Tibial nerve (tissue), 4 donors: ENCODE data around the gene KCNMA1. TPM values are rescaled to one million over a fixed set of nuclear protein-coding genes. Genes with fewer than 3 reads are reported as not detected.

Experiments
- DNase-seq, 2 donors: peaks; one replicate each; pipeline ENCODE4 v3.0.0-alpha.2; 2019; ENCODE audit warnings: low spot score in 2 of 2
- H3K27ac ChIP-seq, 4 donors: fragments of 200-600 bp; sonication (generic) in 3 of 4; one replicate each; pipeline ENCODE4 v1.5.1; 2017 to 2019; ENCODE audit warnings: mild to moderate bottlenecking in 1 of 4
- H3K27me3 ChIP-seq, 2 donors: fragments of 200-600 bp; sonication (generic) in 1 of 2; one replicate each; pipeline versions ENCODE4 v1.5.1 to v1.6.0; 2017 to 2019
- H3K36me3 ChIP-seq, 3 donors: fragments of 200-600 bp; sonication (generic); one replicate each; pipeline ENCODE4 v1.5.1; 2018 to 2019
- H3K4me1 ChIP-seq, 4 donors: fragments of 200-600 bp; sonication (generic) in 3 of 4; one replicate each; pipeline ENCODE4 v1.5.1; 2017 to 2019
- H3K4me3 ChIP-seq, 4 donors: fragments of 200-600 bp; sonication (generic) in 3 of 4; one replicate each; pipeline ENCODE4 v1.5.1; 2017 to 2019; ENCODE audit warnings: mild to moderate bottlenecking in 1 of 4, moderate library complexity in 1 of 4
- H3K9me3 ChIP-seq, 4 donors: fragments of 200-600 bp; sonication (generic) in 3 of 4; one replicate each; pipeline ENCODE4 v1.5.1; 2017 to 2019
- CTCF ChIP-seq, 5 experiments: fragments of 200-600 bp in 3 of 5; fragments of 450-650 bp in 2 of 5; sonication (generic) in 3 of 5; IDR thresholded peaks; one replicate each; pipeline ENCODE4 v1.5.1; 2016 to 2019; ENCODE audit warnings: antibody characterized with exemption in 5 of 5, mild to moderate bottlenecking in 3 of 5, moderate library complexity in 2 of 5
- EP300 ChIP-seq, 2 donors: sonication (generic); formaldehyde crosslinking; IDR thresholded peaks; one replicate each; pipeline ENCODE4 v1.6.1; 2017; ENCODE audit warnings: antibody characterized with exemption in 2 of 2, mild to moderate bottlenecking in 1 of 2
- POLR2A ChIP-seq, 2 donors: fragments of 450-650 bp; IDR thresholded peaks; one replicate each; pipeline ENCODE4 v1.6.1; 2017; ENCODE audit warnings: antibody characterized with exemption in 2 of 2, mild to moderate bottlenecking in 2 of 2, moderate library complexity in 2 of 2
- WGBS, 2 donors: methylation state at CpG; one replicate each; pipeline ENCODE4 v1.1.5; 2018; 5-methylcytosine and 5-hydroxymethylcytosine counted together
- total RNA-seq, 4 donors: library from RNA; depleted of rRNA; stranded (reverse); fragments of >200 nt; gene quantifications; one replicate each; pipeline ENCODE4 v1.1.0, GENCODE V29; 2016

Gene KCNMA1
- total RNA-seq, 4 donors from 2014 or later = 10.2 to 19.9 (median 13.7) TPM

DNA sequence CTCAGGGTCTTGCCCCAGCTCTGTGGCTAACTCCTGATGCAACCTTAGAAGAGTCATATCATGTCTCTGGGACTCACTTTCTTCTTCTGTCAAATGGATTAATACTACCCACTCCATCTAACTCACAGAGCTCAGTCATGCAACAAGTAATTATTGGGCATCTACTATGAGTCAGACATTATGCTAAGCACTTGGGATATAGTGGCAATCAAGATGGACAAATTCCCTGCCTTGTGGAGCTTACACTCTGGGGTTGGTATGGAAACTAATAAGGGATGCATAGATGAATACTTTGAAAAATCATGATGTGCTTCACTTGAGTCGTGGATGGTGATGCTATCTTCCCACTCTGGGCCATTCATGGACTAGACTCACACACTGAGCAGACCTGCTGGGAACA is 88.9 kb downstream of the KCNMA1 start:
- no peaks in the 10 kb centered on the region for H3K9me3 ChIP-seq
- no peak for DNase-seq
- WGBS, 2 donors = 85 to 94% methylated on average over 1 of the region's 1 CpG
- H3K27me3 ChIP-seq = no peaks in the 10 kb centered on the region
- no peaks in the 10 kb centered on the region for H3K4me1 ChIP-seq
- no peak overlapping the region for H3K27ac ChIP-seq
- no peak overlapping the region for H3K4me3 ChIP-seq
- H3K36me3 ChIP-seq = no peaks in the 10 kb centered on the region
- TF ChIP-seq EP300 (IDR thresholded peaks at IDR 0.05) = no peak
- no peak for TF ChIP-seq POLR2A (IDR thresholded peaks at IDR 0.05)
- TF ChIP-seq CTCF (IDR thresholded peaks at IDR 0.05) = no peak

GRCh38 chr10:77548157-77548556 is 89.5 kb downstream of the KCNMA1 start:
- no peak overlapping the region for H3K4me3 ChIP-seq
- H3K4me1 ChIP-seq = no peaks in the 10 kb centered on the region
- TF ChIP-seq EP300 (IDR thresholded peaks at IDR 0.05) (no peak), CTCF (IDR thresholded peaks at IDR 0.05) (no peak), POLR2A (IDR thresholded peaks at IDR 0.05) (no peak)
- H3K9me3 ChIP-seq = peaks cover 0 to 4% (median 0%) of the 10 kb centered on the region in 4 donors
- H3K27me3 ChIP-seq = no peaks in the 10 kb centered on the region
- DNase-seq = no peak
- no peak overlapping the region for H3K27ac ChIP-seq
- 83 to 100% methylated on average over 2 to 3 of the region's 3 CpGs for WGBS, 2 donors
- no peaks in the 10 kb centered on the region for H3K36me3 ChIP-seq

DNA sequence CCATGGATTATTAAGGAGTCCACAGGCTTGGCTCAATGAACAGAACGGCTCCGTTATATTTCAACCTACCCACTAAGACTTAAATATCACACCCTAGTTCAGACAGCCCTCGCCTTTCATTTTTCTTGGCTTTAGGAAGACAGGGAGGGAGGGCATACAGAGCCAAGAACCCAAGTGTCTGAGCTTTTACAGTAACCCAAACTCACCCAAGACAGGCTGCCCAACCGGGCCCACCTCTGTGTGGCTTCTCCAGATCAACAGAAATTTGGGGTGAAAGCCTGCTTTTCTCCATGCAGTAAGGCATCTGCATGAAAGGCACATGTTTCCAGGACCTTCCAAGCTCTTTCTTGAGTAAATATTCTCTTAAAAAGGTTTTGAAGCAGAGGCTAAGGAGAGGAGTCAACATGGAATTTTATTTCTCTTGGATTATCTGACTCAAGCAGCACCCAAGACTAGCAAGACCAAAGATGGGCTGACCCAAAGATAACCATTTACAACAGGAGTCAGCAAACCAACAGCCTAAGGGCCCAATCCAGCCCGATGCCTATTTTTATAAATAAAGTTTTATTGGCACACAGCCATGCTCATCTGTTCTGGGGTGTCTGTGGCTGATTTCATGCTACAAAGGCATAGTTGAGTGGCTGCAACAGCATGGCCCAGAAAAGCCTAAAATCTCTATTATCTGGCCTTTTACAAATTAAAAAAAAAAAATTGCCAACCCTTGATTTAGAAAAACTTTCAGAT is 90.1 kb downstream of the KCNMA1 start:
- Histone ChIP-seq H3K9me3 (peaks cover 0 to 6% (median 0%) of the 10 kb centered on the region in 4 donors), H3K27ac (no peak overlapping the region), H3K4me3 (no peak overlapping the region), H3K27me3 (no peaks in the 10 kb centered on the region), H3K4me1 (no peaks in the 10 kb centered on the region), H3K36me3 (no peaks in the 10 kb centered on the region)
- WGBS, 2 donors = 69 to 77% methylated on average over 5 of the region's 5 CpGs
- DNase-seq = no peak
- TF ChIP-seq CTCF (IDR thresholded peaks at IDR 0.05) (no peak), POLR2A (IDR thresholded peaks at IDR 0.05) (no peak), EP300 (IDR thresholded peaks at IDR 0.05) (no peak)

GRCh38 chr10:77546042-77546441 is 91.6 kb downstream of the KCNMA1 start:
- H3K4me1 ChIP-seq = no peaks in the 10 kb centered on the region

More at GRCh38 chr10:77546042-77546441, 91.6 kb downstream of the KCNMA1 start:
- no peak for DNase-seq
- no peaks in the 10 kb centered on the region for H3K27me3 ChIP-seq
- H3K27ac ChIP-seq = no peak overlapping the region
- TF ChIP-seq POLR2A (IDR thresholded peaks at IDR 0.05) (no peak), CTCF (IDR thresholded peaks at IDR 0.05) (no peak), EP300 (IDR thresholded peaks at IDR 0.05) (no peak)
- peaks cover 0 to 6% (median 0%) of the 10 kb centered on the region in 4 donors for H3K9me3 ChIP-seq
- H3K4me3 ChIP-seq = no peak overlapping the region
- no peaks in the 10 kb centered on the region for H3K36me3 ChIP-seq
- WGBS, 2 donors = 71 to 78% methylated on average over 1 of the region's 1 CpG
